Measurements from ENCODE around the gene MTX3.

Gene MTX3

GRCh38 chr5:79932510-79933504 lies 58.3 kb downstream of the MTX3 start:
- no peak overlapping the region for H3K4me3 ChIP-seq (ENCODE audit: low read depth, low read length)
- H3K27ac ChIP-seq (ENCODE audit: low read depth, low read length), result no peak overlapping the region
- no peaks in the 10 kb centered on the region for H3K4me1 ChIP-seq (ENCODE audit: control insufficient read depth, insufficient read depth, low read length)
- no peak overlapping the region for H3K9ac ChIP-seq (ENCODE audit: low read length)
- H3K9me3 ChIP-seq (ENCODE audit: control insufficient read depth, insufficient read depth, low read depth, low read length), result peaks cover 7% of the 10 kb centered on the region; the same call in 1 of the 2 replicates
- H3K27me3 ChIP-seq (ENCODE audit: control insufficient read depth, insufficient read depth, low read length), result no peaks in the 10 kb centered on the region
- H3K36me3 ChIP-seq (ENCODE audit: control insufficient read depth, insufficient read depth, low read length), result no peaks in the 10 kb centered on the region

- Histone ChIP-seq H3K27me3 (ENCODE audit: control insufficient read depth, insufficient read depth, low read length) (no peaks in the 10 kb centered on the region), H3K27ac (ENCODE audit: low read depth, low read length) (no peak overlapping the region), H3K4me3 (ENCODE audit: low read depth, low read length) (no peak overlapping the region), H3K9ac (ENCODE audit: low read length) (no peak overlapping the region), H3K4me1 (ENCODE audit: control insufficient read depth, insufficient read depth, low read length) (no peaks in the 10 kb centered on the region), H3K36me3 (ENCODE audit: control insufficient read depth, insufficient read depth, low read length) (no peaks in the 10 kb centered on the region), H3K9me3 (ENCODE audit: control insufficient read depth, insufficient read depth, low read depth, low read length) (peaks cover 7% of the 10 kb centered on the region; the same call in 1 of the 2 replicates)
Observed at GRCh38 chr5:79931866-79932265, 59.2 kb downstream of the MTX3 start.

- Histone ChIP-seq H3K27me3 (ENCODE audit: control insufficient read depth, insufficient read depth, low read length) (no peaks in the 10 kb centered on the region), H3K9me3 (ENCODE audit: control insufficient read depth, insufficient read depth, low read depth, low read length) (peaks cover 7% of the 10 kb centered on the region; the same call in 1 of the 2 replicates), H3K4me1 (ENCODE audit: control insufficient read depth, insufficient read depth, low read length) (0 out of 2 replicates have a peak, but pooled peaks cover 3% of the 10 kb centered on the region), H3K9ac (ENCODE audit: low read length) (no peak overlapping the region), H3K36me3 (ENCODE audit: control insufficient read depth, insufficient read depth, low read length) (no peaks in the 10 kb centered on the region), H3K27ac (ENCODE audit: low read depth, low read length) (no peak overlapping the region), H3K4me3 (ENCODE audit: low read depth, low read length) (no peak overlapping the region)
Observed at GRCh38 chr5:79931409-79931808, 59.7 kb downstream of the MTX3 start.

DNA sequence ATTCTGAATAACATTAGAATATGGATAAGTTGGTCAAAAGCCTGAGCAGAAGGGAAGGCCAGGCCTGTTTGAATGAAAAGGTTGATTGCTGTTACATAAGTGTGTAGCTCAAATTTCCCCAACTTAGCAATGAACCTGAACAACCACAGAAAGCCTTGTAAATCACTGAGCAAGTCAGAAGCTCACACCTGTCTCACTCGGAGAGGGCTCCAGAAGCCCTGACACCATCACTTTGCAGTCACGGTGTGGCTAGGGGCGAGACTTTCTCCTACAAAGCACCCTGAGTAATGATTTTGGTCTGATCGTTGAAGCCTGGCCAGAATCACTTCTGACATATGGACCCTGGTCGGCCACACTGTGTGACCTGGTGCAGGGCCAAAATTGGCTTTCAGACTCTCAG lies 62.0 kb downstream of the MTX3 start:
- Histone ChIP-seq H3K4me3 (ENCODE audit: low read depth, low read length) (no peak overlapping the region), H3K4me1 (ENCODE audit: control insufficient read depth, insufficient read depth, low read length) (0 out of 2 replicates have a peak, but pooled peaks cover 4% of the 10 kb centered on the region), H3K9me3 (ENCODE audit: control insufficient read depth, insufficient read depth, low read depth, low read length) (peaks cover 7% of the 10 kb centered on the region; the same call in 1 of the 2 replicates), H3K27me3 (ENCODE audit: control insufficient read depth, insufficient read depth, low read length) (no peaks in the 10 kb centered on the region), H3K9ac (ENCODE audit: low read length) (no peak overlapping the region), H3K36me3 (ENCODE audit: control insufficient read depth, insufficient read depth, low read length) (no peaks in the 10 kb centered on the region), H3K27ac (ENCODE audit: low read depth, low read length) (no peak overlapping the region)
